Activated naive CD8-positive, alpha-beta T cell treated with anti-CD3 and anti-CD28 coated beads, Interleukin-2, amount 10 ng/mL, durations not matched to agents 7 days and 5 days (primary cell): ENCODE measurements around the gene HTR7. TPM values are rescaled to one million over a fixed set of nuclear protein-coding genes. Genes with fewer than 3 reads are reported as not detected.
"Not testable (repeated sequence)": the region's sequence is repeated elsewhere in the genome, so short reads cannot be mapped to it uniquely, and the experiment has no call there.

Experiments
- ATAC-seq: fragments of 150-1000 bp; cut with Tn5 transposase; one replicate; pipeline ENCODE4 v1.10.0; 2021; ENCODE audit warnings: low read depth, moderate library complexity
- POLR2A ChIA-PET: fragments of 350-600 bp; sonication (Branson Sonifier 250); formaldehyde crosslinking; loops from one replicate; lab custom pipeline; 2021; ENCODE audit warnings: antibody characterized with exemption; lab: Charles Lee
- DNase-seq: peaks from one replicate; pipeline ENCODE4 v3.0.0; 2021
- H3K27ac Mint-ChIP-seq: one replicate; pipeline ENCODE4 v1.8.0; 2022; ENCODE audit warnings: mild to moderate bottlenecking, mixed read lengths
- H3K27me3 Mint-ChIP-seq: one replicate; pipeline ENCODE4 v1.8.0; 2022; ENCODE audit warnings: mild to moderate bottlenecking, moderate library complexity, mixed read lengths
- H3K36me3 Mint-ChIP-seq: one replicate; pipeline ENCODE4 v1.8.0; 2021; ENCODE audit warnings: mild to moderate bottlenecking, mixed read lengths
- H3K4me1 Mint-ChIP-seq: one replicate; pipeline ENCODE4 v1.8.0; 2021; ENCODE audit warnings: mixed read lengths
- H3K4me3 Mint-ChIP-seq: one replicate; pipeline ENCODE4 v1.8.0; 2022; ENCODE audit warnings: mild to moderate bottlenecking, moderate library complexity, mixed read lengths
- H3K9me3 Mint-ChIP-seq: one replicate; pipeline ENCODE4 v1.8.0; 2021; ENCODE audit warnings: mixed read lengths
- total RNA-seq, 2 experiments: library from RNA; stranded (reverse); gene quantifications; one replicate each; pipeline ENCODE4 v1.2.3, GENCODE V29; 2021

Gene HTR7
- total RNA-seq, 2 experiments from 2014 or later: 0.14 TPM; not detected in 1

- H3K27me3 Mint-ChIP-seq: peaks cover 23% of the 10 kb centered on the region
- no peak overlapping the region for H3K27ac Mint-ChIP-seq
- POLR2A ChIA-PET: no interaction called here
- ATAC-seq (peak; percentile 45), DNase-seq (no peak)
- peaks cover 1% of the 10 kb centered on the region for H3K36me3 Mint-ChIP-seq
- no peaks in the 10 kb centered on the region for H3K4me1 Mint-ChIP-seq
- peaks cover 11% of the 10 kb centered on the region for H3K9me3 Mint-ChIP-seq
- no peak overlapping the region for H3K4me3 Mint-ChIP-seq
These were observed 10.4 kb downstream of the HTR7 start for GRCh38 chr10:90847436-90847835.

GRCh38 chr10:90846746-90847145 lies 11.1 kb downstream of the HTR7 start:
- no peak overlapping the region for H3K27ac Mint-ChIP-seq
- ATAC-seq (no peak), DNase-seq (no peak)
- no peak overlapping the region for H3K4me3 Mint-ChIP-seq
- POLR2A ChIA-PET: no interaction called here
- peaks cover 19% of the 10 kb centered on the region for H3K27me3 Mint-ChIP-seq
- no peaks in the 10 kb centered on the region for H3K4me1 Mint-ChIP-seq
- H3K36me3 Mint-ChIP-seq: peaks cover 1% of the 10 kb centered on the region
- H3K9me3 Mint-ChIP-seq: peaks cover 10% of the 10 kb centered on the region

- Mint-ChIP-seq H3K27me3 (peaks cover 16% of the 10 kb centered on the region), H3K27ac (no peak overlapping the region), H3K4me3 (no peak overlapping the region), H3K4me1 (no peaks in the 10 kb centered on the region), H3K36me3 (peaks cover 1% of the 10 kb centered on the region), H3K9me3 (peaks cover 5% of the 10 kb centered on the region)
- POLR2A ChIA-PET: no interaction called here
- no peak for DNase-seq
- ATAC-seq: no peak
These were observed 12.1 kb downstream of the HTR7 start for GRCh38 chr10:90845726-90846125.

GRCh38 chr10:90842725-90843124 lies 15.1 kb downstream of the HTR7 start:
- no peak overlapping the region for H3K27ac Mint-ChIP-seq
- no peaks in the 10 kb centered on the region for H3K36me3 Mint-ChIP-seq
- H3K9me3 Mint-ChIP-seq: no peaks in the 10 kb centered on the region
- H3K4me1 Mint-ChIP-seq: no peaks in the 10 kb centered on the region
- POLR2A ChIA-PET: no interaction called here
- peaks cover 16% of the 10 kb centered on the region for H3K27me3 Mint-ChIP-seq
- no peak overlapping the region for H3K4me3 Mint-ChIP-seq
- ATAC-seq (no peak), DNase-seq (no peak)

GRCh38 chr10:90837486-90837885 lies 20.4 kb downstream of the HTR7 start:
- H3K36me3 Mint-ChIP-seq: no peaks in the 10 kb centered on the region
- no peak overlapping the region for H3K4me3 Mint-ChIP-seq
- DNase-seq (no peak), ATAC-seq (no peak)
- H3K27me3 Mint-ChIP-seq: peaks cover 6% of the 10 kb centered on the region
- no peaks in the 10 kb centered on the region for H3K4me1 Mint-ChIP-seq
- no peak overlapping the region for H3K27ac Mint-ChIP-seq
- POLR2A ChIA-PET: no interaction called here
- no peaks in the 10 kb centered on the region for H3K9me3 Mint-ChIP-seq

GRCh38 chr10:90834326-90834725 lies 23.5 kb downstream of the HTR7 start:
- DNase-seq (no peak), ATAC-seq (no peak)
- peaks cover 8% of the 10 kb centered on the region for H3K27me3 Mint-ChIP-seq
- no peak overlapping the region for H3K4me3 Mint-ChIP-seq
- no peak overlapping the region for H3K27ac Mint-ChIP-seq
- H3K36me3 Mint-ChIP-seq: no peaks in the 10 kb centered on the region
- H3K4me1 Mint-ChIP-seq: no peaks in the 10 kb centered on the region
- POLR2A ChIA-PET: no interaction called here
- no peaks in the 10 kb centered on the region for H3K9me3 Mint-ChIP-seq

GRCh38 chr10:90832111-90832510 lies 25.7 kb downstream of the HTR7 start:
- DNase-seq (no peak), ATAC-seq (no peak)
- Mint-ChIP-seq H3K4me3 (no peak overlapping the region), H3K27ac (no peak overlapping the region), H3K4me1 (no peaks in the 10 kb centered on the region), H3K36me3 (no peaks in the 10 kb centered on the region), H3K9me3 (no peaks in the 10 kb centered on the region), H3K27me3 (peaks cover 8% of the 10 kb centered on the region)
- POLR2A ChIA-PET: no interaction called here

- no peaks in the 10 kb centered on the region for H3K4me1 Mint-ChIP-seq
- no peak for DNase-seq
- peaks cover 10% of the 10 kb centered on the region for H3K27me3 Mint-ChIP-seq
- H3K4me3 Mint-ChIP-seq: no peak overlapping the region
- no peaks in the 10 kb centered on the region for H3K9me3 Mint-ChIP-seq
- H3K27ac Mint-ChIP-seq: no peak overlapping the region
- no peaks in the 10 kb centered on the region for H3K36me3 Mint-ChIP-seq
- ATAC-seq: no peak
- POLR2A ChIA-PET: no interaction called here
These were observed 35.3 kb downstream of the HTR7 start for GRCh38 chr10:90822508-90822907.

GRCh38 chr10:90821864-90822263 lies 36.0 kb downstream of the HTR7 start:
- H3K27me3 Mint-ChIP-seq, DNase-seq, H3K4me3 Mint-ChIP-seq, H3K9me3 Mint-ChIP-seq, H3K4me1 Mint-ChIP-seq, POLR2A ChIA-PET, ATAC-seq, H3K36me3 Mint-ChIP-seq, H3K27ac Mint-ChIP-seq: not testable (repeated sequence)

- Mint-ChIP-seq H3K9me3 (no peaks in the 10 kb centered on the region), H3K36me3 (no peaks in the 10 kb centered on the region), H3K4me1 (no peaks in the 10 kb centered on the region), H3K27ac (no peak overlapping the region), H3K4me3 (no peak overlapping the region), H3K27me3 (peaks cover 10% of the 10 kb centered on the region)
- POLR2A ChIA-PET: no interaction called here
- DNase-seq (no peak), ATAC-seq (no peak)
These were observed 37.9 kb downstream of the HTR7 start for GRCh38 chr10:90819911-90820310.

GRCh38 chr10:90818736-90819135 lies 39.1 kb downstream of the HTR7 start:
- H3K27ac Mint-ChIP-seq: no peak overlapping the region
- no peak for DNase-seq
- no peaks in the 10 kb centered on the region for H3K4me1 Mint-ChIP-seq
- H3K27me3 Mint-ChIP-seq: peaks cover 10% of the 10 kb centered on the region
- H3K9me3 Mint-ChIP-seq: no peaks in the 10 kb centered on the region
- no peak overlapping the region for H3K4me3 Mint-ChIP-seq
- no peak for ATAC-seq
- POLR2A ChIA-PET: no interaction called here
- H3K36me3 Mint-ChIP-seq: no peaks in the 10 kb centered on the region

GRCh38 chr10:90817128-90817889 lies 40.5 kb downstream of the HTR7 start:
- DNase-seq (no peak), ATAC-seq (no peak)
- Mint-ChIP-seq H3K36me3 (no peaks in the 10 kb centered on the region), H3K27me3 (peaks cover 9% of the 10 kb centered on the region), H3K9me3 (no peaks in the 10 kb centered on the region), H3K27ac (no peak overlapping the region), H3K4me3 (no peak overlapping the region), H3K4me1 (no peaks in the 10 kb centered on the region)
- POLR2A ChIA-PET: no interaction called here

GRCh38 chr10:90816466-90816865 lies 41.4 kb downstream of the HTR7 start:
- DNase-seq (no peak), ATAC-seq (no peak)
- no peaks in the 10 kb centered on the region for H3K4me1 Mint-ChIP-seq
- no peak overlapping the region for H3K27ac Mint-ChIP-seq
- H3K9me3 Mint-ChIP-seq: no peaks in the 10 kb centered on the region
- H3K27me3 Mint-ChIP-seq: peaks cover 6% of the 10 kb centered on the region
- H3K36me3 Mint-ChIP-seq: no peaks in the 10 kb centered on the region
- H3K4me3 Mint-ChIP-seq: no peak overlapping the region
- POLR2A ChIA-PET: no interaction called here

- Mint-ChIP-seq H3K9me3 (no peaks in the 10 kb centered on the region), H3K4me1 (no peaks in the 10 kb centered on the region), H3K4me3 (no peak overlapping the region), H3K36me3 (no peaks in the 10 kb centered on the region), H3K27me3 (peaks cover 2% of the 10 kb centered on the region), H3K27ac (no peak overlapping the region)
- POLR2A ChIA-PET: no interaction called here
- DNase-seq: no peak
- ATAC-seq: no peak
These were observed 44.1 kb downstream of the HTR7 start for GRCh38 chr10:90813594-90814365.
